ENCODE measurements around the gene ANKRD65.
A peak's percentile ranks its signal among the peaks of the same experiment; 100 is the strongest.
"Not testable (repeated sequence)": the region's sequence is repeated elsewhere in the genome, so short reads cannot be mapped to it uniquely, and the experiment has no call there.

ANKRD65 gene

DNA sequence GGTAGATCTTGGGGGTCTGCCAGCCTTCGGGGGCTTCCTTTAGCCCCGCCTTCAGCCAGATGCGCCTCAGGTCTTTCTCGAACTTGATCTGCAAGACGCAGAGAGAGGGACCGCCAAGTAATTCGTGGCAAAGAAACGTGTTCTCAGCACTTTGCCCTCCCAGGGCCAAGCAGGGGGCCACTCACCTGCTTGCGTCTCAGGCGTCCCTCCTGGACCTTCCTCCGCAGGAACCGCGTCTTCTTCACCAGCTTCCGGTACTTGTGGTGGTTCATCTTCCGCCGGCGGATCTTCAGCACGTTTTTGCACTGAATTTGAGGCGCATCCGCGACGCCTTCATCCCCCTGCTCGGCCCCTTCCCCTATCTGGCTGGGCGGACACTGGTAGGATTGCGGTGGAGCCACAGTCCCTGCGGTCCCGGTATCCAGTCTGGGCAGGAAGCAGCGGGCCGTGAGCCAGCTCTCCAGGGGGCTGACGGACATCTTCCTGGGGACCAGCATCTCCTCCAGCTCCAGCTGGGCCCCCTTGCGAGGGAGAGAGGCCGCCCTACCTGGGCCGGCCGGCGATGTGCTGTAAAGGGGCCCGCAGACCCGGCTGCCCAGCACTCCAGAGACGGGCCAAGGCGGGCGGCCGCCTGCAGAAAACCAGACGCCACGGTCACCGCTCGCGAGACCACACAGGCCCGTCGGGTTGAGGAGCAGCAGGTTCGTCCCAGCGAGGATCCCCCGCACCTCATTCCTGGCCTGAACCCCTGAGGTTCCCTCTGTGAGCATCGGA is 47.1 kb downstream of the ANKRD65 start:
- TF ChIP-seq, protein P1, sequence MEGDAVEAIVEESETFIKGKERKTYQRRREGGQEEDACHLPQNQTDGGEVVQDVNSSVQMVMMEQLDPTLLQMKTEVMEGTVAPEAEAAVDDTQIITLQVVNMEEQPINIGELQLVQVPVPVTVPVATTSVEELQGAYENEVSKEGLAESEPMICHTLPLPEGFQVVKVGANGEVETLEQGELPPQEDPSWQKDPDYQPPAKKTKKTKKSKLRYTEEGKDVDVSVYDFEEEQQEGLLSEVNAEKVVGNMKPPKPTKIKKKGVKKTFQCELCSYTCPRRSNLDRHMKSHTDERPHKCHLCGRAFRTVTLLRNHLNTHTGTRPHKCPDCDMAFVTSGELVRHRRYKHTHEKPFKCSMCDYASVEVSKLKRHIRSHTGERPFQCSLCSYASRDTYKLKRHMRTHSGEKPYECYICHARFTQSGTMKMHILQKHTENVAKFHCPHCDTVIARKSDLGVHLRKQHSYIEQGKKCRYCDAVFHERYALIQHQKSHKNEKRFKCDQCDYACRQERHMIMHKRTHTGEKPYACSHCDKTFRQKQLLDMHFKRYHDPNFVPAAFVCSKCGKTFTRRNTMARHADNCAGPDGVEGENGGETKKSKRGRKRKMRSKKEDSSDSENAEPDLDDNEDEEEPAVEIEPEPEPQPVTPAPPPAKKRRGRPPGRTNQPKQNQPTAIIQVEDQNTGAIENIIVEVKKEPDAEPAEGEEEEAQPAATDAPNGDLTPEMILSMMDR (conservative IDR thresholded peaks at IDR 0.05): no peak
- no peak for TF ChIP-seq ZFX (IDR thresholded peaks at IDR 0.05)
- peak overlapping the region; percentile 96 for H3K27ac ChIP-seq

DNA sequence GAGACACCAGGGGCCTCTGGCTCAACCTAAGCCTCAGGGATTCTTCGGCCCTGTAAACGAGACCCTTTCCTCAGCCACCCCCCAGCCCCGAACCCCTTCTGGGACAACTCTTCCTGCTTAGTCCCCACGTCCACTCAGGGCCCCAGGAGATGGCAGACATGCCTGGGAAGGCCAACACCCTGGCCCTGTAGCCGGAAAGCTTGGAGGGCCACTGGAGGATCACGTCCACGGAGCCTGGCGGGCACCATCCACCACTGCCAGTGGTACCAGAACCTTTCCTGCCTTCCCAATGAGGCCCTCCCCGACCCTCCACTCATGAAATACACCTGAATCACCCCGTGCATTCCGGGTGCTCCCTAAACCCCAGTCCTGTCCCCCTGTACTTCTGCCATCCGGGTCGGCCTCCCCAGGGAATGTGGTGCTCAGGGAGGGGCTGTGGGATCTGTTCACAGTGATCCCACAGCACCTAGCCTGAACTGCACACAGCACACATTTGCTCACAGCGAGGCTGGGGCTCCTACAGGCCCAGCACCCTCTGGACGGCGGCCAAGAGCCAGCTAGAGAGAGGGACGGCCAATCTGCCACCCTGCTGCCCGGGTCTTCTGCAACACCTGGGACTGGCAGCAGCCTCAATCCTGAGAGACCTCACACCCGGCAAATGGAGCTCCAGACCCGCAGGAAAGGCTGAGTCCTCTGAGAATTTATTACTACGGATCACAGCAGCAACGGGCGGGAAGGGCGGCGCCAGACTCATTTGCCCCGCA is 47.8 kb downstream of the ANKRD65 start:
- TF ChIP-seq, protein P1 (conservative IDR thresholded peaks at IDR 0.05): no peak
- TF ChIP-seq ZFX (IDR thresholded peaks at IDR 0.05): no peak
- H3K27ac ChIP-seq: peak overlapping the region; percentile 96; the same call in 1 of the 2 replicates

DNA sequence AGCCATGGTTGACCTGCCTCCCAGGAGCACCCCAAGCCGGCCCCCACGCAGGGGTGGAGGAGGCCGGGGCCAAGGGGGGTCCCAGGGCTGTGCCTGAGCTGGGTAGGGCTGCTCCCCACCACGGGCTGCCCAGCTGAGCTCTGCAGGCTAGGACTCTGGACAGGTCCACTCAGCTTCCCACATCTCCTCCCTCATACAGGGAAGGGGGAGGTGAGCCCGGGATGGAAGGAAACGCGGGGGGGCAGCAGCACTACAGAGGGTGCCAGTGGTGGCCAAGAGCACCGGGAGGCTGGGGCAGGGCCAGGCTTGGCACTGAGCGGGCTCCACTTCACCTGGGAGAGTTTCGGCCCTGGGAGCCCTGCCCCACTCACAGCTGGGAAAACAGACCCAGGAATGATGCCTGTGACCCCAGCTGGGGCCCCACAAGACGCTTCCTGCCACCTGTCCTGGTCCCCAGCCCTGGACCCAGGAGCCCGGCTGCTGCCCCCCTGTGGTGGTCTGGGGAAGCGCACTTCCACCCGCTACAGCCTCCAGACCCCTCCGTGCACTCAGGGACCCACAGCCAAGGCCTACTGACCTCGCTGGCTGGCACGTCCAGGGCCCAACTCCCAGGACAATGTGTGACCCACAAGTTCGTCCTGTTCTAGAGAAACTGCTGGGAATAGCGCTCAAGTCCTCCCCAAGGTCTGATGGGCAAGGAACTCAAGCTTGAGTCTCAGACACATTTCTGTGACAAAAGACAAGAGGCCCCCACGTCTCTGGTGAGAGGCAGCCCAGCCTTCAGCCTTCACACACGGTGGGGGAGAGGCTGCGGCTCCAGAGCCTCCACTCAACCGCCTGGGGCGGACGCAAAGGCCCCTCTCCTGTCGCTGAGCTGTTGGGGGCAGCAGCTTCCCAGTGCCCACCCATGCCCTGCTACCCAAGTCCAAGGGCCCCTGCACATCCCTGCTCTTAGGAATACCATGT is 49.0 kb downstream of the ANKRD65 start:
- TF ChIP-seq, protein P1 (conservative IDR thresholded peaks at IDR 0.05): peak; percentile 96
- no peak for TF ChIP-seq ZFX (IDR thresholded peaks at IDR 0.05)
- no peak overlapping the region for H3K27ac ChIP-seq

DNA sequence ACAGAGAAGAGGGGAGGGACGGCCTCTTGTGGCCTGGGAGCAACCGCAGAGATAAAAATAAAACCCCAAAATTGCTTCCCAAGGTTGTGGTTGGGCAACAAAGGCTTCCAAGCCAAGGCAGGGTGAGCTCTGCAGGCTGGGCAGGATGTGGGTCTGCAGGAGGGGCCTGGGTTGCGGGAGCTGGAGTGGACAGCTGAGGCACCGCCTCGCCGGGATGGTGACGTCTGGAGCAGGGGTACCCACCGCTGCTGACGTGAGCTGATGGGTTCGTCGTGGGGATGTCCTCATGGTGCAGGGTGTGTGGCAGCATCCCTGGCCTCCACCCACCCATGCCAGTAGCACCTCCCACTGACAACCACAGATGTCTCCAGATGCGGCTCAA is 49.7 kb downstream of the ANKRD65 start:
- no peak for TF ChIP-seq ZFX (IDR thresholded peaks at IDR 0.05)
- TF ChIP-seq, protein P1 (conservative IDR thresholded peaks at IDR 0.05): no peak
- no peak overlapping the region for H3K27ac ChIP-seq

DNA sequence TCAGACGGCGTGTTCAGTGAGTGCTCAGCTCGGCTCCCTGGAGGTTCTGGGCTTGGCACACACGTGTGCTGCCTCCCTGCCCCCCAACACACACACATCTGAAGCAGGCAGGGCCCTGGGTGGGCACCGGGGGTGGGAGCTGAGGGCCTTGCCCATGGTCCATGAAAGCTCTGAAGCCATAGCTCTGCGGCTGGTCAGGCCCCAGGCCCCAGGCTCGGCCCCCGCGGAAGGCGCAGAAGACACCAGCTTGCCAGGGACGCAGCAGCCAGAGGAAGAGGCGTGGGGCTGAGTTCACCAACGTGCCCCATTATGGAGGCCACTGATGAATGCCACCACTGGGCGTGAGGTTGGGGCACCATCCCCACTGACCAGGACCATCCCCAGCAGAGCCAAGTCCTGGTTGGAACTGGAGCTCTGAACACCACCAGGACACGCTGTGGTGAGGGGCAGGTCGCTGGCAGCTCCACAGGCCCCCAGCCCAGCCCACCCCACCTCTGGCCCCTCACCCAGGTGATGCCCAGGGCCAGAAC is 50.2 kb downstream of the ANKRD65 start:
- H3K27ac ChIP-seq: no peak overlapping the region
- TF ChIP-seq, protein P1 (conservative IDR thresholded peaks at IDR 0.05): no peak
- no peak for TF ChIP-seq ZFX (IDR thresholded peaks at IDR 0.05)

DNA sequence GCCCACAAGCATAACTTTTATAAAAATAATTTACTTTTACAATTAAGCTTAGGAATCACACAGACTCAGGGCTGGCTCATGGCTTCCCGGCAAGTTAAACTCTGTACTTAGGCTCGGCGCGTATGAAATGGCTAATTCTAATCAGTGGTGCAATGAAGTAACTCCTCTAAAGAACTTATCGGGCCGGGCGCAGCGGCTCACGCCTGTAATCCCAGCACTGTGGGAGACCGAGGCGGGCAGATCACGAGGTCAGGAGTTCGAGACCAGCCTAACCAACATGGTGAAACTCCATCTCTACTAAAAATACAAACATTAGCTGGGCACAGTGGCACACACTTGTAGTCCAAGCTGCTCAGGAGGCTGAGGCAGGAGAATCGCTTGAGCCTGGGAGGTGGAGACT is 51.0 kb downstream of the ANKRD65 start:
- not testable (repeated sequence) for H3K27ac ChIP-seq
